Ovary (tissue), 3 donors: Measurements from ENCODE around the gene TOM1L2.

Source experiments
- CTCF ChIP-seq, 3 donors: fragments of 450-650 bp in 2 of 3; fragments of 200-600 bp in 1 of 3; IDR thresholded peaks; one replicate each; pipeline versions ENCODE4 v1.5.1 to v1.8.0; 2016 to 2022; ENCODE audit warnings: antibody characterized with exemption in 3 of 3, mild to moderate bottlenecking in 1 of 3
- POLR2A ChIP-seq: fragments of 450-650 bp; IDR thresholded peaks from one replicate; pipeline ENCODE4 v1.6.1; 2017; ENCODE audit warnings: antibody characterized with exemption, mild to moderate bottlenecking, moderate library complexity
- donor health status: DM: no; HTN: no; CAD: no.

GRCh38 chr17:17833658-17834357 lies 138.4 kb downstream of the TOM1L2 start:
- no peak for TF ChIP-seq CTCF (IDR thresholded peaks at IDR 0.05)
- TF ChIP-seq POLR2A: no peak
